ENCODE data around the gene CCDC116. TPM values are rescaled to one million over a fixed set of nuclear protein-coding genes. Genes with fewer than 3 reads are reported as not detected.
A peak's percentile ranks its signal among the peaks of the same experiment; 100 is the strongest.
"Not testable (repeated sequence)": the region's sequence is repeated elsewhere in the genome, so short reads cannot be mapped to it uniquely, and the experiment has no call there.

Gene CCDC116
- polyA plus RNA-seq, 10 donors, result 0.19 to 0.71 (median 0.39) TPM

DNA sequence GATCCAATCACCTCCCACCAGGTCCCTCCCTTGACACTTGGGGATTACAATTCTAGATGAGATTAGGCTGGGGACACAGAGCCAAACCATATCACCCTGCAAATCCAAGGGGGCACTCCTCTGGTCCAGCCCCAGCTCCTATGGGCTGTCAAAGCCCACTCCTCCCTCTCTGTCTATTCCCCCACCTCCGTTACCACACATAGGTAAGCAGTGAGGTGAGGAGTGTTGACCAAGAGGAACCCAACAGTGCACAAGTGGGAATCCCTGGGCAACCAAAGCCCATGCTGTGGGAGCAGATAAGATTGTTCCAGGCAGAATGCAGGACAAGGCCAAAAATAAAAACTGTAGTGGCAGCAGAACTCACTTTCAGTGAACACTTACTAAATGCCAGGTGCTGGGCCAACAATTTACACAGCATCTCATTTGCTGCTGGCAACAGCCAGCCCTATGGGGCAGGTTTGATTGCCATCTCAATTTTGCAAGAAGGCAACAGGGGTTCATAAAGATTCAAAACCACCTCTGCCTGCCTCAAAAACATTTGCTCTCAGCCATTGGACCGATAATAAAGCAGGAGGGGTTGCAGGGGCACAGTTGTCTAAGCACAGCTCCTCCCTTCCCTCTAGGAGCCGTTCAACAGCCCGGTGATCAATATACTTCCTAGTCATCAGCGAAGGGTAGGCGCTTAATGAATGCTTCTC, 18.4 kb downstream of the CCDC116 start:
- DNase-seq, result no peak

DNA sequence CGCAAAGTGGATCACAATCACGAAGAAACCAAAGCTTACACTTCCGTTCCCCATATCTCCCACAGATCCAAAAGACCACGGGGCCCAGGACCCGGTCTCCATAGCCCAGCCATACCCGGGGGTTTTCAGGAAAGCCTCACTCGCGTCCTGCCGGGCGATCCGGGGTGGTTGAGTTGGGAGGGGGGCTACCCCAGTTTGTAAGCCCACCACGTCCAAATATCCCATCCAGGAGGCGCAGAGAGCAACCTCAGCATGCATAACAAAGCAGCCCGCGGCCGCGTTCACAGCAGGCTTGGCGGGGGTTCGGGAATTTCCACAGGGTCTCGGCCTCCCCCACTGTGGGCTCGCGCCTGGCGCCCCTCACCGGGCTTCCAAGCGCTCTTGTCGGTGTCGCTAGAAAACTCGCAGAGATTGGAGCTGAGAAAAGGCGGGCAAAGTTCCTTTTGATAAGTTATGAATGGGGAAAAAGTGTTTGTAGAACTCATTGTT, 19.0 kb downstream of the CCDC116 start:
- no peak for DNase-seq

DNA sequence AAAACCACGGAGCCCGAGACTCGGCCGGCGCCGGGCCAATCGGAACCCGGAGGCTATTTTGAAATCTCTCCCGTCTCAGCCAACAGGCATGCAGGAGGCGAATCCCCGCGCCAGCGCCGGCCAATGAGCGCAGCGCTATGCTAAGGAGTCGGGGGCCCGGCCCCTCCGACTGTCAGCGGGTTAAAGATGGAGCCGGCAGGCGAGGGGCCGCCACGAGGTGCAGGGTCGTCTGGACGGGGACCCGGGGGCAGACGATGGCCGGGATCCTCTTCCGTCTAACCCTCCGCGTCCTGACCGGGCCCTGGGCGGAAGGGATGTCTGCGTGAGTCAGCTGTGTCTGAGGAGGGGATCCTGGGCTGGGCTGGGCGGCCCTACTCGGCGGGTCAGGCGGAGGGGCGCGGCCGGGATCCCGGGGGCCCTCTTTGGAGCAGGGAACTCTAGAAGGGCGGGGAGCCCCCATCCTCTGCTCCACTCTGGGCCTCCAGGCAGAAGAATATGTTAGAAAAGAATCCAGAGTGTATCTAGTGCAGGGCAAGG, 19.5 kb downstream of the CCDC116 start:
- DNase-seq, result peak; percentile 88 to 97 (median 91)

DNA sequence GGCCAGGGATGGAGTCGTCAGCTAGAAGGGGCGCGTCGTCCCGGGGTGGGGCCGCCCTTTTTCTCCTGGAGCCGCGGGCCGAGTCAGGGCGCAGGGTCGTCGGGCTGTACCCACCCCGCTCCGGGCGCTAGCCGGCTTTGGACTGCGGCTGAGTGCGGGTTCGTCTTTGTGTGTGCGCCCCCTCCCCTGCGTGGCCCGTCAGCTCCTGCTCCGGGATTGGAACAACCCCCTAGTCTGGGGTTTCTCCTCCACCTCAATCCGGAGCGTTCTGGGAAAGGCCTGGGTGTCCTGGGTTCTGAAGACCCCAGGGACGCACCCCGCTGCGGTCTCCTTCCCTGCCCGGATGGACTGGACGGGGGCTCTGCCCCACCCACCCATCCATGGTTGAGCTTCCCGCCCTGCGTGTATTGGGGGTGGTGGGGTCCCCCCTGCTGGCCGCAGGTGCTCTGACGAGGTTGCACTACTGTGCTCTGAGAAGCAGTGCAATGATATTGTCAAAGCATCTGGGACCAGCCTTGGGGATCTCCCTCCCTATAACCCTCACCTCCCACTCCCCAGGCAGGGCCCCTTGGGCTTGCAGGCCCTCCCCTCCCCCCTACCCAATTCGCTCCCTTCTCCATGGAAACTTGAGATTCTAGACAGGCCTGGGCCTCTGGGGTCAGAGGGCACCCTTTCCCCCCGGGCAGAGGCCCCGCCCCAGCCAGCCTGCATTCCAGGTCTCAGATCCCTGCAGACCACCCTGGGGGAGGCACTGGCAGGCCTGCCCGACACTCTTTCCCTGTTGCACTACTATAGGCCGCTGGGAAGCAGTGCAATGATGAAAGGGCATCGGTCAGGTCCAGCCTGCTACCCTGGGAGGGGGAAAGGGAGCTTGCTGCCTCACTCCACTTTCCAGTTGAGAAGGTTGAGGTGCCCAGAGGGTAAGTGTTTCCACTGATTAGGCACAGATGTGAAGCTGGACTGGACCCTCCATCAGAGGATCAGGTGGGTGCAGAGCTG, 20.3 kb downstream of the CCDC116 start:
- no peak for DNase-seq

- peak in 1 of 3 donors; percentile 35 for DNase-seq
Observed at GRCh38 chr22:21657020-21657359, 24.4 kb downstream of the CCDC116 start.

- DNase-seq, result peak in 2 of 3 donors; percentile 58 to 80
Observed at GRCh38 chr22:21657360-21658032, 24.9 kb downstream of the CCDC116 start.

- no peak for DNase-seq
Observed at GRCh38 chr22:21659864-21660525, 27.4 kb downstream of the CCDC116 start.

DNA sequence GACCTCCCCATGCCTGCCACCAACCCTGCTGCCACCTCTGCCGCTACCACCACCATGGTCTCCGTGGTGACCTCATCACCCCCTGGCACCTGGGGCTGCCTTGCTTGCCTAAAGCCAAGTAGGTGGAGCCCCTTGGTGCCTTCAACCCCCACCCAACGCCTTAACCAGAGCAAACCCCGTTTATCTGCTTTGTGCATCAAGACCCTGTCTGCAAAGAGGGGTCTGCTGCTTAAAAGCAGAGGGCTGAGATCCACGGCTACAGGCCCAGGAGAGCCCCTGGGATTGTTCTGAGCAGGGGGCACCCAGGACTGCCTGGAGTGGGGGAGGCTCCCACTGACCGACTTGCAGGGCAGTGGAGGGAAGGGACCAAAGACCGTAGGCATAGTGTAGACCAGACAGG, 28.3 kb downstream of the CCDC116 start:
- DNase-seq, result no peak

DNA sequence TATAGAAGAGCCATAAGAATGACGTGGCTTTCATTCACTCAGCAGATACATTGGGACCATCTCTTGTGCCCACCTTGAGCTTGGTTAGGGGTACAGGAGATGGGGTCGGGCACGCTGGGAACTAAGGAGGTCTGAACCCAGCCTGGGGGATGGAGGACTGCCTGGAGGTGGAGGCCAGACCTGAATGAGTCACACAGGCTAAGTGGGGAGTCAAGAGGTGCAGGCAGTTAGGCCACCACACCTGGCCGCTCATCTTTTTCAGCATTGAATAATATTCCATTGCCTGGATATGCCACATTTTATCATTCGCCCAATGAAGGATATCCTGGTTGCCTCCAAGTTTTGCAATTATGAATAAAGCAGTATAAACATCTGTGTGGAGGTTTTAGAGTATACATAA, 29.4 kb downstream of the CCDC116 start:
- no peak for DNase-seq

GRCh38 chr22:21663738-21664137, 31.2 kb downstream of the CCDC116 start:
- DNase-seq, result no peak

DNA sequence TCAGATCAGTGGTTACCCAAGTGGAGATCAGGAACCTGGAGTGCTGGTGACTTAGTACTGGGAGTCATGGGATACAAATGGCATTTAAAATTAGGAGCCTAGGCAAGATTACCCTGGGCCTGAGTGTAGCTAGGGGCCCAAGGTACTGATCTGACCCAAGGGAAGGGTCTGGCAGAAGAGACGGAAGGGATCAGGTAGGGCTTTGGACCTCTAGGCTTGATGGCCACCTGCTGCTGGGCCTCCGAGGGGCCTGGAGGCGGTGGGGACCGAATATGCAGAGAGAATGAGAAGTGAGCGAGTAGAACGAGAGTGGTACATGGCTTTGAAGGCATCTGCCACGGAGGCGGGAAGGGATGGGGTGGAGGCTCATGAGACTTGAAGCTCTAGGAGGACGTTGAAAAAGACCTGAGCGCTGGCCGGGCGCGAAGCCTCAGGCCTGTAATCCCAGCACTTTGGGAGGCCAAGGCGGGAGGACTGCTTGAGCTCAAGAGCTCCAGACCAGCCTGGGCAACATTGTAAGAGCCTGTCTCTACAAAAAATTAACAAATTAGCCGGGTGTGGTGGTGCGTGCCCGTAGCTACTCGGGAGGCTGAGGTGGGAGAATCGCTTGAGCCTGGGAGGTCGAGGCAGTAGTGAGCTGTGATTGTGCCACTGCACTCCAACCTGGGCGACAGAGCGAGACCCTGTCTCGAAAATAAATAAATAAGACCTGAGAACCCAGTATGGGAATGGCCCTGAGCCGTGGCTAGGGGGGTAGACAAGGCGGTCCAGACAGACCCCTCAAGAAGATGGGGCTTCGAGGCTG, 32.7 kb downstream of the CCDC116 start:
- DNase-seq, result no peak

DNA sequence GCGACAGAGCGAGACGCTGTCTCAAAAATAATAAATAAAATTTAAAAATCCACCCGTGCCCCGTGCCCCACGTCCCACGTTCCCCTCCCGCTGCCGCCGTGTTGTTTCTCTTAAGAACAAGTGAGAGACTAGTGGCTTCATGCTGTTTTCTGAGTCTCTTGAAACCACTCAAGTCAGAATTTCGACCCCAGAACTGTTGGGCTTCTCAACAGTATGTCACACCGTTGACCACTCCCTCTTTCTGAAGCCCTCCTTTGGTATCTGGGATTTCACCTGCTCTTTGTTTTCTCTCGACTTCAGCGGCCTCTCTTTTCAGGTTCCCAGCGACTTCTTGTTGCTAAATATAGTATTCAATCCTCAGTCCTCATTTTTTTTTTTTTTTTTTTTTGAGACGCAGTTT, 34.2 kb downstream of the CCDC116 start:
- DNase-seq, result no peak

- DNase-seq, result no peak
Observed at GRCh38 chr22:21669026-21669425, 36.5 kb downstream of the CCDC116 start.

GRCh38 chr22:21672107-21672629, 39.6 kb downstream of the CCDC116 start:
- DNase-seq, result no peak

GRCh38 chr22:21673534-21674321, 41.2 kb downstream of the CCDC116 start:
- DNase-seq, result no peak

DNA sequence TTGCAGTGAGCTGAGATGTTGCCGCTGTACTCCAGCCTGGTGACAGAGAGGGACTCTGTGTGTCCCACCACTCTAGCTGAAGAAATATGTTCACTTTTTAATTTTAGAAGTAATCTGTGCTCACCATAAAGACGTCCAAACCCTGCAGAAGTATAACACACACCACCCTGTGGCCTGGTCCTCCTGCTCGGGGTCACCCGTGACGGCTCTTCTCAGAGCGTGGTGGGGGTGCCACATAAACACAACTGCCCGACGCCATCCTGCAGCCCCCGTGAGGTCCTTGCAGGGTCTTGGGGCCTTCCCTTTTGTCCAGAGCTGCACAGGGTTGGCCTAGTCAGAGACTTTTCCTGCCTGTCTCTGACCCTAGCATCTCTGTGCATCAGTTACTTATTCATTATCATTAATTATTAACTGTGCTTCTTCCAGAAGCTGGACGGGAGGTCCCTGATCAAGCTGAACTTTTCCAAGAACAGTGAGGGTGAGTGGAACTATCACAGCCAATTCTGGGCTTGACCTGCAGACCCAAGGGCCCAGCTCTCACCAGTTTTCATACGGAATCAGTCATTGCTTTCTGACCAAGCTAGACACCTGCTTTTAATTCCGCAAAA, 42.2 kb downstream of the CCDC116 start:
- no peak for DNase-seq

GRCh38 chr22:21677606-21678443, 45.3 kb downstream of the CCDC116 start:
- peak in 1 of 3 donors; percentile 32 for DNase-seq

DNA sequence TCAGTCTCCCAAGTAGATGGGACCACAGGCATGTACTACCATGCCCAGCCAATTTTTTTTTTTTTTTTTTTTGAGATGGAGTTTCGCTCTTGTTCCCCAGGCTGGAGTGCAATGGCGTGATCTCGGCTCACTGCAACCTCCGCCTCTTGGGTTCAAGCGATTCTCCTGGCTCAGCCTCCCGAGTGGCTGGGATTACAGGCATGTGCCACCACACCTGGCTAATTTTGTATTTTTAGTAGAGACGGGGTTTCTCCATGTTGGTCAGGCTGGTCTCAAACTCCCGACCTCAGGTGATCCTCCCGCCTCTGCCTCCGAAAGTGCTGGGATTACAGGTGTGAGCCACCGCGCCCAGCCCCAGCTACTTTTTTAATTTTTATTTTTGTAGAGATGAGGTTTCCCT, 46.3 kb downstream of the CCDC116 start:
- DNase-seq, result not testable (repeated sequence)
